Panc1 (cell line): Measurements from ENCODE around the gene NOS1AP.

Experiments
- CTCF ChIP-seq: fragments of 450-650 bp; IDR thresholded peaks from 2 replicates; pipeline ENCODE4 v1.5.1; 2017; ENCODE audit warnings: mild to moderate bottlenecking
- POLR2AphosphoS5 ChIP-seq: IDR thresholded peaks from 2 replicates; pipeline ENCODE4 v1.6.1; 2012; ENCODE audit warnings: mild to moderate bottlenecking, low read depth, low read length, moderate library complexity
- TCF7L2 ChIP-seq: IDR thresholded peaks from 2 replicates; pipeline ENCODE4 v1.6.1; 2011; ENCODE audit warnings: mild to moderate bottlenecking, low read depth, low read length, inconsistent platforms
- TF ChIP-seq, protein P1 (sequence below), 2 experiments: IDR thresholded peaks; 2 replicates each; pipeline ENCODE4 v1.6.1; 2011 to 2012; ENCODE audit warnings: low read depth in 2 of 2, control low read depth in 1 of 2, low read length in 1 of 2, mild to moderate bottlenecking in 1 of 2, moderate library complexity in 1 of 2; ENCODE audit not compliant: insufficient read depth in 1 of 2

- no peak for TF ChIP-seq CTCF
- TF ChIP-seq POLR2AphosphoS5 = no peak
- TF ChIP-seq, protein P1, sequence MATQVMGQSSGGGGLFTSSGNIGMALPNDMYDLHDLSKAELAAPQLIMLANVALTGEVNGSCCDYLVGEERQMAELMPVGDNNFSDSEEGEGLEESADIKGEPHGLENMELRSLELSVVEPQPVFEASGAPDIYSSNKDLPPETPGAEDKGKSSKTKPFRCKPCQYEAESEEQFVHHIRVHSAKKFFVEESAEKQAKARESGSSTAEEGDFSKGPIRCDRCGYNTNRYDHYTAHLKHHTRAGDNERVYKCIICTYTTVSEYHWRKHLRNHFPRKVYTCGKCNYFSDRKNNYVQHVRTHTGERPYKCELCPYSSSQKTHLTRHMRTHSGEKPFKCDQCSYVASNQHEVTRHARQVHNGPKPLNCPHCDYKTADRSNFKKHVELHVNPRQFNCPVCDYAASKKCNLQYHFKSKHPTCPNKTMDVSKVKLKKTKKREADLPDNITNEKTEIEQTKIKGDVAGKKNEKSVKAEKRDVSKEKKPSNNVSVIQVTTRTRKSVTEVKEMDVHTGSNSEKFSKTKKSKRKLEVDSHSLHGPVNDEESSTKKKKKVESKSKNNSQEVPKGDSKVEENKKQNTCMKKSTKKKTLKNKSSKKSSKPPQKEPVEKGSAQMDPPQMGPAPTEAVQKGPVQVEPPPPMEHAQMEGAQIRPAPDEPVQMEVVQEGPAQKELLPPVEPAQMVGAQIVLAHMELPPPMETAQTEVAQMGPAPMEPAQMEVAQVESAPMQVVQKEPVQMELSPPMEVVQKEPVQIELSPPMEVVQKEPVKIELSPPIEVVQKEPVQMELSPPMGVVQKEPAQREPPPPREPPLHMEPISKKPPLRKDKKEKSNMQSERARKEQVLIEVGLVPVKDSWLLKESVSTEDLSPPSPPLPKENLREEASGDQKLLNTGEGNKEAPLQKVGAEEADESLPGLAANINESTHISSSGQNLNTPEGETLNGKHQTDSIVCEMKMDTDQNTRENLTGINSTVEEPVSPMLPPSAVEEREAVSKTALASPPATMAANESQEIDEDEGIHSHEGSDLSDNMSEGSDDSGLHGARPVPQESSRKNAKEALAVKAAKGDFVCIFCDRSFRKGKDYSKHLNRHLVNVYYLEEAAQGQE (IDR thresholded peaks at IDR 0.05; ENCODE audit: insufficient read depth in 1 of 2, low read depth in 2 of 2, low read length in 1 of 2) = no peak
- no peak for TF ChIP-seq TCF7L2
These were observed 314.6 kb downstream of the NOS1AP start for GRCh38 chr1:162384116-162384515.
